CD4-positive, alpha-beta T cell treated with Interferon alpha-2 for 1 hour (primary cell): ENCODE measurements around the gene TUBA3D.
"Not testable (repeated sequence)": the region's sequence is repeated elsewhere in the genome, so short reads cannot be mapped to it uniquely, and the experiment has no call there.

Experiments used
- DNase-seq, 2 donors: peaks; one replicate each; pipeline ENCODE4 v3.0.0-alpha.2; 2020 to 2022

The TUBA3D gene

GRCh38 chr2:131484906-131485460 is 9.1 kb downstream of the TUBA3D start:
- not testable (repeated sequence) for DNase-seq

GRCh38 chr2:131486201-131486902 is 10.4 kb downstream of the TUBA3D start:
- DNase-seq, result not testable (repeated sequence)

- no peak for DNase-seq
These were observed 12.6 kb downstream of the TUBA3D start for GRCh38 chr2:131488306-131489205.

- DNase-seq, result peak in 1 of 2 donors; percentile 34
These were observed 14.9 kb downstream of the TUBA3D start for GRCh38 chr2:131490616-131491468.

- not testable (repeated sequence) for DNase-seq
These were observed 15.5 kb downstream of the TUBA3D start for GRCh38 chr2:131491469-131491836.

GRCh38 chr2:131492015-131492417 is 16.1 kb downstream of the TUBA3D start, which contains the start of gene MZT2A:
Gene MZT2A, minus strand, starts transcription at chr2:131492397. Its CDS starts 21 bp downstream, at chr2:131492376.
- DNase-seq, result not testable (repeated sequence)

- DNase-seq, result peak; percentile 93 to 95
These were observed 16.7 kb downstream of the TUBA3D start for GRCh38 chr2:131492418-131493198.

GRCh38 chr2:131493199-131493968 is 17.5 kb downstream of the TUBA3D start:
- DNase-seq, result no peak

GRCh38 chr2:131495506-131495905 is 19.6 kb downstream of the TUBA3D start:
- DNase-seq, result not testable (repeated sequence)

- DNase-seq, result not testable (repeated sequence)
These were observed 22.5 kb downstream of the TUBA3D start for GRCh38 chr2:131498321-131498973.

GRCh38 chr2:131503587-131503986 is 27.7 kb downstream of the TUBA3D start:
- DNase-seq, result not testable (repeated sequence)

GRCh38 chr2:131504082-131504750 is 28.3 kb downstream of the TUBA3D start:
- DNase-seq, result not testable (repeated sequence)

- DNase-seq, result no peak
These were observed 33.7 kb downstream of the TUBA3D start for GRCh38 chr2:131509615-131510014.

- DNase-seq, result not testable (repeated sequence)
These were observed 35.5 kb downstream of the TUBA3D start for GRCh38 chr2:131511291-131511968.

GRCh38 chr2:131511969-131512870 is 36.3 kb downstream of the TUBA3D start:
- not testable (repeated sequence) for DNase-seq

- not testable (repeated sequence) for DNase-seq
These were observed 38.7 kb downstream of the TUBA3D start for GRCh38 chr2:131514408-131515166.

- not testable (repeated sequence) for DNase-seq
These were observed 39.3 kb downstream of the TUBA3D start for GRCh38 chr2:131515235-131515634.
